GM12891 (cell line): ENCODE data around the gene VAV2. TPM values are rescaled to one million over a fixed set of nuclear protein-coding genes. Genes with fewer than 3 reads are reported as not detected.
A peak's percentile ranks its signal among the peaks of the same experiment; 100 is the strongest.

ENCODE experiments used
- DNase-seq: peaks from one replicate; pipeline ENCODE4 v3.0.0; 2011; ENCODE audit warnings: low spot score; ENCODE audit not compliant: insufficient read length
- FAIRE-seq: peaks from 2 replicates; lab custom pipeline; 2011; peaks lifted over from hg19 to GRCh38; lab: Jason Lieb, UNC
- PAX5 ChIP-seq: IDR thresholded peaks from 2 replicates; pipeline ENCODE4 v1.6.1; 2011; ENCODE audit warnings: low read length, moderate library complexity, mild to moderate bottlenecking; ENCODE audit not compliant: insufficient read depth, severe bottlenecking
- POLR2A ChIP-seq: IDR thresholded peaks from 2 replicates; pipeline ENCODE4 v1.6.1; 2011; ENCODE audit warnings: low read depth, low read length, control low read depth
- POLR2AphosphoS5 ChIP-seq: IDR thresholded peaks from 2 replicates; pipeline ENCODE4 v1.6.1; 2011; ENCODE audit warnings: low read depth, low read length, control low read depth
- POU2F2 ChIP-seq: IDR thresholded peaks from 2 replicates; pipeline ENCODE4 v1.6.1; 2011; ENCODE audit warnings: low read depth, mild to moderate bottlenecking, control low read depth, low read length, moderate library complexity
- SPI1 ChIP-seq: IDR thresholded peaks from 2 replicates; pipeline ENCODE4 v1.6.1; 2011; ENCODE audit warnings: low read depth, low read length, control low read depth
- TAF1 ChIP-seq: IDR thresholded peaks from 2 replicates; pipeline ENCODE4 v1.6.1; 2011; ENCODE audit warnings: low read depth, low read length, control low read depth
- polyA plus RNA-seq: library from polyadenylated mRNA; unstranded; fragments of >200 nt; gene quantifications from one replicate; pipeline ENCODE4 v1.2.1, GENCODE V29; 2012; ENCODE audit warnings: low read depth, missing spikeins, inconsistent platforms; ENCODE audit not compliant: missing spikeins

Gene VAV2, protein sequence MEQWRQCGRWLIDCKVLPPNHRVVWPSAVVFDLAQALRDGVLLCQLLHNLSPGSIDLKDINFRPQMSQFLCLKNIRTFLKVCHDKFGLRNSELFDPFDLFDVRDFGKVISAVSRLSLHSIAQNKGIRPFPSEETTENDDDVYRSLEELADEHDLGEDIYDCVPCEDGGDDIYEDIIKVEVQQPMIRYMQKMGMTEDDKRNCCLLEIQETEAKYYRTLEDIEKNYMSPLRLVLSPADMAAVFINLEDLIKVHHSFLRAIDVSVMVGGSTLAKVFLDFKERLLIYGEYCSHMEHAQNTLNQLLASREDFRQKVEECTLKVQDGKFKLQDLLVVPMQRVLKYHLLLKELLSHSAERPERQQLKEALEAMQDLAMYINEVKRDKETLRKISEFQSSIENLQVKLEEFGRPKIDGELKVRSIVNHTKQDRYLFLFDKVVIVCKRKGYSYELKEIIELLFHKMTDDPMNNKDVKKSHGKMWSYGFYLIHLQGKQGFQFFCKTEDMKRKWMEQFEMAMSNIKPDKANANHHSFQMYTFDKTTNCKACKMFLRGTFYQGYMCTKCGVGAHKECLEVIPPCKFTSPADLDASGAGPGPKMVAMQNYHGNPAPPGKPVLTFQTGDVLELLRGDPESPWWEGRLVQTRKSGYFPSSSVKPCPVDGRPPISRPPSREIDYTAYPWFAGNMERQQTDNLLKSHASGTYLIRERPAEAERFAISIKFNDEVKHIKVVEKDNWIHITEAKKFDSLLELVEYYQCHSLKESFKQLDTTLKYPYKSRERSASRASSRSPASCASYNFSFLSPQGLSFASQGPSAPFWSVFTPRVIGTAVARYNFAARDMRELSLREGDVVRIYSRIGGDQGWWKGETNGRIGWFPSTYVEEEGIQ
- 25.3 TPM for polyA plus RNA-seq

DNA sequence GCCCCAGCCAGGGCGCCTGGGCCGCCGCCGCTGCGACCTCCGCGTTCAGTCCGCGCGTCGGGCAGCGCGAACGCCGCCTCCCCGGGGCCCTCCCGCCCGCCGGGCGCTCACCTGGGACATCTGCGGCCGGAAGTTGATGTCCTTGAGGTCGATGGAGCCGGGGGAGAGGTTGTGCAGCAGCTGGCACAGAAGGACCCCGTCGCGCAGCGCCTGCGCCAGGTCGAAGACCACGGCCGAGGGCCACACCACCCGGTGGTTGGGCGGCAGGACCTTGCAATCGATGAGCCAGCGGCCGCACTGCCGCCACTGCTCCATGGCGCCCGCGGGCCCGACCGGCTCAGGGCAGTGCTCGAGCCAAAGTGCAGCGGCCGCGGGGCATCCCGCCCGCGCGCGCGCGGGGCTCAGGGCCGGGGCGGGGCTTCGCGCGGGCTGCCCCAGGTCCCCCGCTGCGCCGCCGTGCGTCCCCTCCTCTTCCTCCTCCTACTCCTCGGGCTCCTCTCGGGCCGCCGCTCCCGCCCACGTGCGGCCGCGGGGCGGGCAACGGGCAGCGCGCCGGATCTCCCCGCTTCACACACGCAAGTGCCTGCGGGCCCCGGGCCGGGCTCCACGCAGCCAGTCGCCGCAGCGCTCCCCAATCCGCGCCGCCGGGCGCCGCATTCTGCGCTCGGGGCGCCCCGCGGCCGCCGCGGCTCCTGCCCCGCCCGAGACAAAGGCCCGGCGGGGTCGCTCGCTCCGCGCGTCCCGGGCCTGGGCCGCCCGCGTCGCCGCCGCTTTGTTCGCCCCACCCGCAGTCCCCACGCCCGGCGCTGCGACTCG is at the start of gene VAV2:
Gene VAV2 (minus strand): TSS at position 361 of the 816 bp plus-strand sequence. CDS start 46 bp downstream, at position 315.
- DNase-seq (no peak), FAIRE-seq (peak; percentile 90)
- TF ChIP-seq TAF1 (peak; percentile 70), SPI1 (no peak), POLR2A (peak; percentile 22; the same call in 1 of the 2 replicates)

DNA sequence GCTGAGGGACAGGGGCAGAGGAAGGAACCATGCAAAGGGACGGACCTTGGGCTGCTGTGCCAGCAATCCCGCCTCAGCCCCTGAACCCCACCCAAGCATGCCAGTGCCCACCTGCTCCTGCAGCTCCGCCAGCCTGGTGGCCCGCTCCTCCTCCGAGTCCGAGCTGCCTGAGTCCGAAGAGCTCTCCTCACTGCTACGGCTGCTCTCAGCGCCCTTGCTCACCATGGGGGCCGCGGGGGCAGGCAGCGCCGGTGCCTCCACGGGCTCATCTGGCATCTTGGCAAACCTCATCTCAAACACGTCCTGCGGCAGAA is 49.5 kb upstream of the VAV2 start:
- DNase-seq (no peak), FAIRE-seq (no peak)
- TF ChIP-seq POLR2A (no peak), PAX5 (no peak), SPI1 (no peak), TAF1 (no peak), POLR2AphosphoS5 (no peak), POU2F2 (no peak)

DNA sequence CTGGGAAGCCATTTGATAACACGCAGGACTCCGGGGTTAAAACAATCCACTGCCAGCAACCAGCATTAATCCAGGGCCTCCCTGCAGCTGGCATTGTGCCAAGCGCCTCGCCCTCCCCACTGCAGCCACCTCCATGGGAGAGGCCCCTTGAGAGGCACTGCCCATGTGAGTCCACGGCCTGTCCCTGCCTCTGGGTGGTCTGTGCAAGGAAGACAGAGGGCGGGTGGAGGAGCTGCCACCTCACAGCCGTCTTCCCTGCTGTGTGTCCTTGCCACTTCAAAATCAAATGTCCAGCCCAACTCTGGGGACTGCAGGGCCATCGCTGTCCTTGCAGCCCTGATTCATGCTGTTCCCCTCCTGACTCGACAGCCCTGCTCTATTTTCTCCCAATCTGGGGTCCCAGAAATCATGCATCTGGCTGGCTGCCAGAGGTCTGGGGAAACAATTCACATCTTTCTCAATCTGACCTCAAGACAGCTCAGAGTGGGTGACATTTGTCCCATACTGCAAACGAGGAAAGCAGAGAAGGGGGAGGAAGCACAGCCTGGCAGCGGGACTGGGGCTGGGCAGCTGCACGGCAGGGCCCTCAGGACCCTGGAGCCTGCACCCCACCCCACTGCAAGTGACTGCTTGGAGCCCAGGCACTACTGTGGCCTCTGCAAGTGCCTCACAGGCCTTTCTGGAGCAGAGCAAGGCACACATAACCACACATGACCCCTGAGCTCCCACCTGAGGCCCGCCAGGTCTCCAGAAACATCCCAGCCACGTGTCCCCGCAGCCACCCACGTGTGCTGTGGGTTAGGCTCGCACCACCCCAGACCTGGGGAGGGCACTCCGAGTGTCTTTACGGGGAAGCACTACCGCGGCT is 48.9 kb upstream of the VAV2 start:
- TF ChIP-seq SPI1 (no peak), POU2F2 (no peak), POLR2A (no peak), POLR2AphosphoS5 (no peak), TAF1 (no peak), PAX5 (no peak)
- FAIRE-seq, result no peak

DNA sequence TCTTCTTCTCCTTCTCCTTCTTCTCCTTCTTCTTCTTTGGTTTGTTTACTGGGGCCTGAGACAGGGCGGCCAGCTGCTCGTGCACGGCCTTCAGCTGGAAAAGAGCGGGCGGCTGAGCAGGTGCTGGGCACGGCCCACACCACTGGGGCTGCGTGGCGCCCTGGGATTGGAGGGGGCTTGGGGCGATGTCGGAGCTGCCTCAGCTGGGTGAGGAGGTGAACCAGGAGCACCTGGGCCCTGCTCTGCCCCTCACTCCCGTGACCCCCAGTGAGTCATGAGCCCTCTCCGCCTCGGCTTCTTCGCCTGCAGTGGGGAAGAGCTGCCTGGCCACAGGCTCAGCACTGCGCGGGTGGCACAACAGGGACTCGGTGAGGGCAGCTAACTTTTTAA is 48.0 kb upstream of the VAV2 start:
- DNase-seq (no peak), FAIRE-seq (no peak)
- TF ChIP-seq TAF1 (no peak), POU2F2 (no peak), POLR2AphosphoS5 (no peak), PAX5 (no peak), POLR2A (no peak), SPI1 (no peak)

More for the DNA sequence above, 48.9 kb upstream of the VAV2 start:
- DNase-seq, result no peak

DNA sequence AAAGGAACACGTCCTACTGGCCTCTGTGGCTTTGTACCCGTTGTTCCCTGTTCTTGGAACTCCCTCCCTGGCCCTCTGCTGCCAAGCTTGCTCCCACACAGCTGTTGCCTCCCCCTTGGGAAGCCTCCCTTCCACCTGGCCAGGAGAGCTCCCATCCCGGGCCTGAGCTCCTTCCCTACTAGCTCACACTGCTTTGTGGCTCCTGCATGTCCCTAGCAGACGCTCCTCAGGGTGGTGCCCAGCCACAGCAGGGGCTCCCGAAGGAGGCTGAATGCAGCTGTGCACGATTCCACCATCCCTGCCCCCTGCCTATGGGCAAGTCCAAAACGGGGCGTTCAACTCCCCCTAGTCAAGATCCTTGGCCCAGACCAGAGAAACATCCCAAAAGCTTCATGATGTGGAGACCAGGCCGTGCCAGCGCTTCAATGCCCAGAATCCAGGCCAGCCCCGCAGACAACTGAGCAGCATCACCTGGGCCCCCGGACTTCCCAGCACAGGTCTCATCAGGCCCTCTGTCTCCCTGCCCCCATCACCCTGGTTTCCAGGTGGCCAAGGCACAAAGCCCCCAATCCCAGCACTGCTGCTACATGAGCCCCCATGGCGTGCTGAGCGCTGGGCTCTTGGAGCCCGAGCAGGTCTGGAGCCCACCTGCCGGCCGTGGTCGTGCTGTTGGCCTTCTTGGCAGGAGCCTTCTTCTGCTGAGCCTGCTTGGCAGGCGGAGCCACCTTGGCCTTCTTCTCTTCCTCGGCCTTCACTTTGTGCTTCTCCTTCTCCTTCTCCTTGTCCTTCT is 47.5 kb upstream of the VAV2 start:
- TF ChIP-seq SPI1, result no peak
- TF ChIP-seq POLR2A, result no peak
- DNase-seq, result no peak
- no peak for FAIRE-seq

DNA sequence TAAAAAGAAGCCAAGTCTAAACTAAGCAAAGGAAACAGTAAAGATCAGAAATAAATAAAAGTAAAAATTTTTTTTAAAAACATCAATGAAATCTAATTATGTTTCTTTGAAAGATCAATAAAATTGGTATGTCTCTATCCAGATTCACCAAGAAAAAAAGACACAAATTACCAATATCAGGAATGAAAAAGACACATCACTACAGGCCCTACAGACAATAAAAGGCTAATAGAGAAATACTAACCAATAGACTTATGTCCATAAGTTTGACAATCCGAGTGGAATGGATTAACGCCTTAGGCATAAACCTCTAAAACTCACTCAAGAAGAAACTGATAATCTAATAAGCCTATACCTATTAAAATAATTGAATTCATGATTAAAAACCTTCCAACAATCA is 45.5 kb upstream of the VAV2 start:
- no peak for TF ChIP-seq POU2F2
- TF ChIP-seq TAF1, result no peak
- no peak for TF ChIP-seq PAX5
- no peak for TF ChIP-seq POLR2AphosphoS5
- TF ChIP-seq POLR2A, result no peak
- TF ChIP-seq SPI1, result no peak
- FAIRE-seq (no peak), DNase-seq (no peak)

DNA sequence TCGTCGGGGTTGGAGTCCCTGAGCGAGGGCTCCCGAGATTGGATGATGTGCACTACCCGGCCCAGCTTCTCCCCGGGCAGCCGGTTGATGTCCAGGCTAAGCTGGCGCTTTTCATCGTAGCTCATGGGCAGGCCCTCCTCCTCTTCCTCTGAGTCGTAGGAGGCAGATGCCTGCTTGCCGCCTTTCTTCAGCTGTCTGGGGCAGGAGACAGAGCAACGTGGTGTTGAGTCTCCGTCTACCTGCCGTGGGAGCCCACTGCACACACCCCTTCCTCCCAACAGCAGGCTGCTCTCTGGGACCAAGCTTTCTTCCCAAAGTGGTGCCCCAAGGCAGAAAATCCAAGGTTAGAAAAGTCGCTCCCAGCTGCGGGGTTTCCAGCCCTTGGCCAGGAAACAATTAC is 44.0 kb upstream of the VAV2 start:
- no peak for DNase-seq
- FAIRE-seq, result no peak
- TF ChIP-seq PAX5 (no peak), POU2F2 (no peak)

DNA sequence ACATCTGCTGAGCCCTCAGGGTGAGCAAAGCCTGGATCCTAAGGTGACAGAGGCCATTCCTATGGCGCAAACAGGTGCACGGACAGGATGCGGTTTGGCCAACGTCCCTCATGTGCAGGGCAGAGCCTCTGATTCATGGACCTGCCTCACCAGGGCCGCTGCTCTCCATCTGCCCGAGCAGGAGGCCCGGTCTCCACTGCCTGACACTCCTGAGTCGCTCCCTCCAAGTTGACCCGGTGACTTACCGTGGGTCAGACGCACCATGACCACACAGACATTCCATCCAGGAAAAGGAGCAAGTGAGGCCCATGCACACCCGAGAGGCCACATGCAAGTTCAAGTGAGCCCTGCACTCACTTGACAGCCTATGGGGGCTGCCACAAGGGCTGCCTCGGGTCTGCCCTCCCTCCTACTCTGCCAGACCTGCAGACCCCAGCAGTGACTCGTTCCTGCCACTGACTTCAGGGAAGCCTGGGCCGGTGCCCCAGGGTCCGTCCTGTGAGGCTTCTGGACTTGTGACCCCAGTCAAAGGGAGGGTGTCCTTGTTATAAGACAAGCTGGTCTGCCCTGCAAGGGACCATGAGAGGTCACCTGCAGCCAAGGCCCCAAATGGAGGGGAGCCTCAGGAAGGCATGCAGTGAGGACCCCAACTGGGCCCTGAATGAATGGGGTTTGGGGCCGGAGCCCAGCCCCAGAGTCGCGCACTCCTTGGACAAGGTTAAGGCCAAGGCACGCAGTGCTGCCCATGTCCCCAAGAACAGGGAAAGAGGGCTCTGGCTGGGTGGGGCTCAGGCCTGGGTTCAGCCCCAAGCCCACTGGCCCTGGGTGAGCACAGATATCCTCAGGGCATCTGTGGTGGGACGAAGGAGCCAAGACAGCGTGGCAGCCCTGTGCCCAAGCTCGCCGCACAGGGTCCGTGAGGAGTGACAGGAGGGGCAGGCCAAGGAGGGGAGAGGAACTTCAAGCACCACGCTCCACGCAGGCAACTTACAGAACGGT is 43.2 kb upstream of the VAV2 start:
- TF ChIP-seq POLR2AphosphoS5, result no peak
- no peak for TF ChIP-seq TAF1
- no peak for TF ChIP-seq SPI1
- no peak for TF ChIP-seq POLR2A
- no peak for TF ChIP-seq PAX5
- no peak for TF ChIP-seq POU2F2
- DNase-seq (no peak), FAIRE-seq (no peak)
